IMR-90 (cell line): Measurements from ENCODE around the gene CREB1. TPM values are rescaled to one million over a fixed set of nuclear protein-coding genes. Genes with fewer than 3 reads are reported as not detected.

Experiments
- ATAC-seq: fragments of 200-7000 bp; cut with Tn5 transposase; 2 replicates; pipeline ENCODE4 v1.9.1; 2020; ENCODE audit warnings: low read depth, mild to moderate bottlenecking, moderate library complexity
- BruUV-seq: library from RNA; stranded (reverse); fragments of 400-500 nt; replicated peaks from 2 replicates; lab custom pipeline; 2021; lab: Mats Ljungman, UMichigan
- CTCF ChIA-PET: fragments of 300-600 bp; formaldehyde crosslinking; extraction: SDS; loops from one replicate; lab custom pipeline; 2021; ENCODE audit warnings: antibody characterized with exemption; lab: Yijun Ruan, JAX
- POLR2A ChIA-PET: fragments of 300-600 bp; sonication (Branson Sonifier 250); formaldehyde crosslinking; loops from one replicate; lab custom pipeline; 2022; ENCODE audit warnings: antibody characterized with exemption; ENCODE audit not compliant: unreplicated experiment; lab: Charles Lee
- DNase-seq: peaks from one replicate; pipeline ENCODE4 v3.0.0; 2013
- H2AFZ ChIP-seq: replicated peaks from 2 replicates; pipeline ENCODE3; 2013; ENCODE audit warnings: low read length, mild to moderate bottlenecking; ENCODE audit not compliant: poor library complexity
- H2AK5ac ChIP-seq: 2 replicates; pipeline ENCODE4 v1.6.1; 2013; ENCODE audit warnings: low read depth, low read length, inconsistent platforms
- H2AK9ac ChIP-seq: replicated peaks from 2 replicates; pipeline ENCODE3; 2013; ENCODE audit warnings: mild to moderate bottlenecking, low read depth, low read length, moderate library complexity; ENCODE audit not compliant: poor library complexity
- H2BK120ac ChIP-seq: 2 replicates; pipeline ENCODE4 v1.6.1; 2013; ENCODE audit warnings: low read depth, low read length, inconsistent platforms
- H2BK15ac ChIP-seq: 3 replicates; pipeline ENCODE4 v1.6.1; 2013; ENCODE audit warnings: low read depth, low read length, inconsistent platforms
- H2BK20ac ChIP-seq: 2 replicates; pipeline ENCODE4 v1.6.1; 2013; ENCODE audit warnings: low read depth, mild to moderate bottlenecking, inconsistent platforms, low read length, moderate library complexity
- H2BK5ac ChIP-seq: 2 replicates; pipeline ENCODE4 v1.6.1; 2013; ENCODE audit warnings: mild to moderate bottlenecking, low read depth, low read length, inconsistent platforms; ENCODE audit not compliant: poor library complexity, severe bottlenecking
- H3K14ac ChIP-seq: replicated peaks from 2 replicates; pipeline ENCODE4 v1.6.1; 2013; ENCODE audit warnings: low read depth, low read length, inconsistent platforms
- H3K18ac ChIP-seq: 2 replicates; pipeline ENCODE4 v1.6.1; 2013; ENCODE audit warnings: low read depth, low read length, control low read depth
- H3K23ac ChIP-seq: 2 replicates; pipeline ENCODE4 v1.6.1; 2013; ENCODE audit warnings: low read depth, low read length, inconsistent platforms
- H3K27ac ChIP-seq: 2 replicates; pipeline ENCODE4 v1.5.1; 2013; ENCODE audit warnings: mild to moderate bottlenecking, control low read depth, low read length; ENCODE audit not compliant: insufficient read depth
- H3K27me3 ChIP-seq: 2 replicates; pipeline ENCODE4 v1.6.1; 2013; ENCODE audit warnings: low read length; ENCODE audit not compliant: control insufficient read depth, insufficient read depth
- H3K36me3 ChIP-seq: 2 replicates; pipeline ENCODE4 v1.6.1; 2013; ENCODE audit warnings: low read length, mixed read lengths; ENCODE audit not compliant: control insufficient read depth, insufficient read depth
- H3K4ac ChIP-seq: 2 replicates; pipeline ENCODE4 v1.6.1; 2013; ENCODE audit warnings: low read depth, low read length, inconsistent platforms
- H3K4me1 ChIP-seq: 2 replicates; pipeline ENCODE4 v1.6.1; 2013; ENCODE audit warnings: low read length, mixed read lengths; ENCODE audit not compliant: control insufficient read depth, insufficient read depth
- H3K4me2 ChIP-seq: 2 replicates; pipeline ENCODE4 v1.6.1; 2013; ENCODE audit warnings: low read depth, mild to moderate bottlenecking, control low read depth, low read length, moderate library complexity
- H3K4me3 ChIP-seq: 2 replicates; pipeline ENCODE4 v1.5.1; 2013; ENCODE audit warnings: low read depth, mild to moderate bottlenecking, control low read depth, low read length, moderate library complexity; ENCODE audit not compliant: insufficient read depth
- H3K56ac ChIP-seq: 2 replicates; pipeline ENCODE4 v1.6.1; 2013; ENCODE audit warnings: low read length, inconsistent platforms; ENCODE audit not compliant: insufficient read depth; ENCODE audit errors: extremely low read depth
- H3K79me1 ChIP-seq, 2 experiments: 2 replicates each; pipeline ENCODE4 v1.6.1; 2013; ENCODE audit warnings: low read length in 2 of 2, inconsistent platforms in 1 of 2, low read depth in 1 of 2
- H3K9ac ChIP-seq: 2 replicates; pipeline ENCODE4 v1.6.1; 2013; ENCODE audit warnings: low read depth, low read length, control low read depth
- H3K9me1 ChIP-seq: 2 replicates; pipeline ENCODE4 v1.6.1; 2013; ENCODE audit warnings: low read length, inconsistent platforms; ENCODE audit not compliant: insufficient read depth
- H3K9me3 ChIP-seq: 2 replicates; pipeline ENCODE4 v1.6.1; 2013; ENCODE audit warnings: low read length; ENCODE audit not compliant: control insufficient read depth, insufficient read depth
- H4K20me1 ChIP-seq: 2 replicates; pipeline ENCODE4 v1.6.1; 2013; ENCODE audit warnings: low read length, inconsistent platforms; ENCODE audit not compliant: insufficient read depth
- H4K5ac ChIP-seq: 2 replicates; pipeline ENCODE4 v1.6.1; 2013; ENCODE audit warnings: mild to moderate bottlenecking, low read depth, low read length, control low read depth
- H4K8ac ChIP-seq, 2 experiments: 2 replicates each; pipeline ENCODE4 v1.6.1; 2013; ENCODE audit warnings: low read depth in 2 of 2, low read length in 2 of 2, control low read depth in 1 of 2, inconsistent platforms in 1 of 2
- H4K91ac ChIP-seq: 2 replicates; pipeline ENCODE4 v1.6.1; 2013; ENCODE audit warnings: low read depth, low read length, inconsistent platforms; ENCODE audit not compliant: insufficient read depth
- BHLHE40 ChIP-seq: fragments of 150-350 bp; IDR thresholded peaks from 2 replicates; pipeline ENCODE4 v1.6.1; 2016; ENCODE audit warnings: mild to moderate bottlenecking, low read depth, low read length
- CEBPB ChIP-seq: IDR thresholded peaks from 2 replicates; pipeline ENCODE4 v1.6.1; 2012; ENCODE audit warnings: low read depth, low read length, improper control_type of control experiment
- CHD1 ChIP-seq: IDR thresholded peaks from 2 replicates; pipeline ENCODE4 v1.6.1; 2012; ENCODE audit warnings: low read depth, low read length, improper control_type of control experiment
- FOS ChIP-seq: fragments of 150-350 bp; IDR thresholded peaks from 2 replicates; pipeline ENCODE4 v1.6.1; 2016; ENCODE audit warnings: low read depth, low read length
- MAZ ChIP-seq: IDR thresholded peaks from 2 replicates; pipeline ENCODE4 v1.6.1; 2012; ENCODE audit warnings: low read depth, mild to moderate bottlenecking, low read length, improper control_type of control experiment, moderate library complexity, borderline replicate concordance
- MXI1 ChIP-seq: IDR thresholded peaks from 2 replicates; pipeline ENCODE4 v1.6.1; 2012; ENCODE audit warnings: low read depth, mild to moderate bottlenecking, low read length, moderate library complexity, borderline replicate concordance
- NFE2L2 ChIP-seq: fragments of 150-350 bp; IDR thresholded peaks from 2 replicates; pipeline ENCODE4 v1.6.1; 2016; ENCODE audit warnings: low read depth, mild to moderate bottlenecking, low read length
- POLR2A ChIP-seq: IDR thresholded peaks from 2 replicates; pipeline ENCODE4 v1.6.1; 2012; ENCODE audit warnings: mild to moderate bottlenecking, low read depth, low read length
- RCOR1 ChIP-seq: IDR thresholded peaks from 2 replicates; pipeline ENCODE4 v1.6.1; 2012; ENCODE audit warnings: mild to moderate bottlenecking, low read length, improper control_type of control experiment; ENCODE audit not compliant: insufficient replicate concordance
- SMC3 ChIP-seq: fragments of 150-350 bp; IDR thresholded peaks from 2 replicates; pipeline ENCODE4 v1.6.1; 2016; ENCODE audit warnings: low read depth, mild to moderate bottlenecking, antibody characterized with exemption, low read length, moderate library complexity
- WGBS, 2 experiments: methylation state at CpG; one replicate each; pipeline versions ENCODE4 v1.1.5 to v1.1.7; 2013; ENCODE audit warnings: missing lambda C conversion rate in 2 of 2; ENCODE audit not compliant: insufficient read length in 1 of 2; ENCODE audit errors: extremely low coverage in 2 of 2; 5-methylcytosine and 5-hydroxymethylcytosine counted together
- dilution Hi-C: fragments of 300-500 bp; cut with HindIII; formaldehyde crosslinking; loops from one replicate; pipeline ENCODE4 v1.14.3; 2018; ENCODE audit warnings: low sequenced_read_pairs; ENCODE audit not compliant: unreplicated experiment
- in situ Hi-C: fragments of 300-500 bp; cut with MboI; formaldehyde crosslinking; loops from 3 replicates; pipeline ENCODE4 v1.14.3; 2019; ENCODE audit warnings: low sequenced_read_pairs, inconsistent platforms, mixed read lengths
- intact Hi-C: fragments of 100-400 bp; cut with micrococcal nuclease; formaldehyde crosslinking; loops from 2 replicates; pipeline ENCODE4 v1.10.0; 2022
- polyA plus RNA-seq, 3 experiments: library from polyadenylated mRNA; depleted of rRNA; stranded (reverse); fragments of >200 nt; gene quantifications; 2 replicates each; pipeline ENCODE4 v1.2.3, GENCODE V29; 2012; ENCODE audit warnings: low replicate concordance in 1 of 3
- total RNA-seq: library from RNA; depleted of rRNA; stranded (reverse); fragments of >200 nt; gene quantifications from 2 replicates; pipeline ENCODE4 v1.2.3, GENCODE V29; 2012

Gene CREB1
- total and polyA plus RNA-seq, 2 of the 4 experiments (the other 2 are of a cell fraction), result 22.4 to 94.5 TPM

DNA sequence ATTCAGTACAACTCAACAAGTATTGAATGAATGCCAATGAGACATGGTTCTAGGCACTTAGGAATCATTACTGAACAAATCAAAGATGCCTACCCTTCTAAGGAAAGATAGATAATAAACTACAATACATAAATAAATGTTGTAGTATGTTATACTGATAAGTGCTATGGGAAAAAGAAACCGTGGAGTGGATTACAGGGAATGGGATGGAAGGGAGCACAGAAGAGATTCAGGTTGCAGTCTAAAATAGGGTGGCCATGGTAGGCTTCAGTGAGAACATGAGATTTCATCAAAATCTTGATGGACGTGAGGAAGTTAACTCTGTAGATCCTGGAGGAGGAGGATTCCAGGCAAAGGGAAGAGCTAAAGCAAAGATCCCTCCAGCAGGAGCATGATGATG is 17.9 kb upstream of the CREB1 start:
- no peak overlapping the region for H3K9ac ChIP-seq
- H3K4me3 ChIP-seq, result no peak overlapping the region
- H3K56ac ChIP-seq, result no peak overlapping the region
- ATAC-seq (no peak), DNase-seq (no peak)
- no peaks in the 10 kb centered on the region for H3K36me3 ChIP-seq
- H4K5ac ChIP-seq, result no peak overlapping the region
- no peak overlapping the region for H3K4me2 ChIP-seq
- H3K14ac ChIP-seq, result 0 out of 2 replicates have a peak overlapping the region, but pooled peaks have one; percentile 3
- peaks cover 8% of the 10 kb centered on the region for H3K4me1 ChIP-seq
- peak overlapping the region; percentile 80; the same call in 1 of the 2 replicates for H3K18ac ChIP-seq
- H2BK120ac ChIP-seq, result peak overlapping the region; percentile 54
- H3K4ac ChIP-seq, result peak overlapping the region; percentile 26
- no peak overlapping the region for H3K27ac ChIP-seq
- POLR2A ChIA-PET, result no interaction called here
- no peak overlapping the region for H2AK9ac ChIP-seq
- in situ Hi-C loops, result no loop called here
- no peaks in the 10 kb centered on the region for H4K20me1 ChIP-seq
- TF ChIP-seq CHD1 (no peak), MXI1 (no peak), NFE2L2 (no peak), CEBPB (no peak), RCOR1 (no peak), POLR2A (no peak), SMC3 (no peak), BHLHE40 (no peak), FOS (no peak), MAZ (no peak)
- no peak overlapping the region; a peak in 2 of 4 replicates for H4K8ac ChIP-seq
- H3K23ac ChIP-seq, result no peak overlapping the region
- H3K79me1 ChIP-seq, result no peaks in the 10 kb centered on the region
- H4K91ac ChIP-seq, result peak overlapping the region; percentile 36; the same call in 1 of the 2 replicates
- CTCF ChIA-PET, result no interaction called here
- H3K27me3 ChIP-seq, result no peaks in the 10 kb centered on the region
- WGBS, 2 experiments, result 100% methylated on average over 1 of the region's 2 CpGs; no CpG with 5 or more reads in 1 of the 2 experiments
- peak overlapping the region; percentile 92 for H2AK5ac ChIP-seq
- dilution Hi-C loops, result no loop called here
- H3K9me3 ChIP-seq, result no peaks in the 10 kb centered on the region
- H2BK20ac ChIP-seq, result peak overlapping the region; percentile 35
- peak overlapping the region; percentile 69; the same call in 1 of the 3 replicates for H2BK15ac ChIP-seq
- intact Hi-C loops, result no loop called here
- H2AFZ ChIP-seq, result no peak overlapping the region
- H3K9me1 ChIP-seq, result no peaks in the 10 kb centered on the region
- BruUV-seq, result no TSS peak
- no peak overlapping the region for H2BK5ac ChIP-seq
